ENCODE results near the gene MYO15A.

DNA sequence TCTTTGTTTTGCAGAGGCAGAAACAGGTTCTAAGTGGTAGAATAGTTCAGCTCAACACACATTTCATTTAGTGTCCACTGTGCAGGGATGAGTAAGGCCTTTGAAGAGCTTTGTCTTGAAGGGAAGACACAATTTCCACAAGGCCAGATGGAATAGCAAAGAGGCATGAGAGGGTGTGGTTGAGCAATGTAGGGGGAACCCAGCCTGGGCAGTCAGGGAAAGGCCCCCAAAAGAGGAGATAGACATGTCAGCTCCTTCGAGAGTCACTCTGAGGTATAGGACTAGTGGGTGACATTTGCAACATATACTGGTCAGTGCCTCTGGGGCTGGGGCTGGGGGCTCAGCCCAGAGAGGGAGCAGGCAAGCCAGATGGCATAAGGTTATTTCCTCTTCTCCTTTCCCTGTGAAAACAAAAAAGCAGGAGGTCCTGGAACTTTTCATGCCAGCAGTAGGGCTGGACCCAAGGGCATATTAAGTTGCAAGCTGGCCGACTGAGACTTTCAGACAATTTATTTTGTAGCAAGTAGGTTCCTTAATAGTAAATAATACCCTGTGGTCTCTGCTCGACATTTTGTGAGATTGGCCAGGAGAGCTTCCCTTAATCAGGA lies 82.2 kb downstream of the MYO15A start:
- no peak for TF ChIP-seq POLR2A (IDR thresholded peaks at IDR 0.05)
- TF ChIP-seq CTCF (IDR thresholded peaks at IDR 0.05): no peak
- TF ChIP-seq EP300 (IDR thresholded peaks at IDR 0.05): no peak
